H1 (cell line): ENCODE results near the gene TRIM38. TPM values are rescaled to one million over a fixed set of nuclear protein-coding genes. Genes with fewer than 3 reads are reported as not detected.

Experiments
- CTCF ChIA-PET: fragments of 300-600 bp; sonication (Branson Sonifier 250); formaldehyde crosslinking; loops from one replicate; lab custom pipeline; 2021; ENCODE audit not compliant: partially characterized antibody; lab: Charles Lee
- POLR2A ChIA-PET: fragments of 300-600 bp; sonication (Branson Sonifier 250); formaldehyde crosslinking; loops from one replicate; lab custom pipeline; 2021; ENCODE audit warnings: inconsistent platforms; ENCODE audit not compliant: partially characterized antibody; lab: Charles Lee
- DNase-seq, 2 experiments: peaks; one replicate each; pipeline versions ENCODE4 v3.0.0 to v3.0.0-alpha.2; 2010 to 2022; ENCODE audit warnings: low spot score in 2 of 2, low read depth in 1 of 2, mixed read lengths in 1 of 2
- FAIRE-seq: peaks from 2 replicates; lab custom pipeline; 2011; peaks lifted over from hg19 to GRCh38; lab: Jason Lieb, UNC
- H2AFZ ChIP-seq: 2 replicates; pipeline ENCODE4 v1.8.1; 2012; ENCODE audit warnings: low read length, inconsistent platforms
- H2AK5ac ChIP-seq: 2 replicates; pipeline ENCODE4 v1.6.1; 2013; ENCODE audit warnings: low read depth, low read length
- H2BK120ac ChIP-seq: replicated peaks from 2 replicates; pipeline ENCODE3; 2013; ENCODE audit warnings: low read depth, low read length, inconsistent platforms
- H2BK12ac ChIP-seq: 2 replicates; pipeline ENCODE4 v1.6.1; 2013; ENCODE audit warnings: low read depth, low read length
- H2BK15ac ChIP-seq: 2 replicates; pipeline ENCODE4 v1.6.1; 2013; ENCODE audit warnings: low read length
- H2BK20ac ChIP-seq: 2 replicates; pipeline ENCODE4 v1.6.1; 2013; ENCODE audit warnings: low read length
- H2BK5ac ChIP-seq: 2 replicates; pipeline ENCODE4 v1.6.1; 2013; ENCODE audit warnings: low read depth, low read length
- H3K14ac ChIP-seq: 2 replicates; pipeline ENCODE4 v1.6.1; 2013; ENCODE audit warnings: inconsistent platforms; ENCODE audit not compliant: insufficient read length
- H3K18ac ChIP-seq: 2 replicates; pipeline ENCODE4 v1.6.1; 2013; ENCODE audit warnings: low read length; ENCODE audit errors: extremely low read depth
- H3K23ac ChIP-seq: 2 replicates; pipeline ENCODE4 v1.6.1; 2013; ENCODE audit warnings: inconsistent platforms; ENCODE audit not compliant: insufficient read length
- H3K23me2 ChIP-seq: 2 replicates; pipeline ENCODE4 v1.6.1; 2013; ENCODE audit warnings: low read depth, low read length
- H3K27ac ChIP-seq: 2 replicates; pipeline ENCODE4 v1.6.1; 2011; ENCODE audit warnings: low read depth, low read length, inconsistent platforms
- H3K27me3 ChIP-seq, 4 experiments: replicated peaks in 1 of 4; 1 replicate in 1 of 4; 2 replicates in 3 of 4; pipeline versions ENCODE4 v1.6.1 to v1.8.1; 2011 to 2013; ENCODE audit warnings: low read length in 3 of 4, mild to moderate bottlenecking in 3 of 4, inconsistent platforms in 2 of 4, mixed read lengths in 2 of 4, moderate library complexity in 1 of 4; ENCODE audit not compliant: control insufficient read depth in 3 of 4, insufficient read depth in 3 of 4; ENCODE audit errors: extremely low read depth in 1 of 4
- H3K36me3 ChIP-seq, 4 experiments: 2 replicates each; pipeline versions ENCODE4 v1.6.1 to v1.8.1; 2011 to 2013; ENCODE audit warnings: mild to moderate bottlenecking in 4 of 4, low read length in 3 of 4, moderate library complexity in 2 of 4, control low read depth in 1 of 4, inconsistent platforms in 1 of 4; ENCODE audit not compliant: insufficient read depth in 4 of 4, control insufficient read depth in 2 of 4
- H3K4ac ChIP-seq: replicated peaks from 2 replicates; pipeline ENCODE3; 2013; ENCODE audit warnings: low read length, low read depth, mixed read lengths, inconsistent platforms; ENCODE audit not compliant: insufficient read length
- H3K4me1 ChIP-seq, 4 experiments: replicated peaks in 1 of 4; 1 replicate in 1 of 4; 2 replicates in 3 of 4; pipeline versions ENCODE4 v1.6.1 to v1.8.1; 2011 to 2013; ENCODE audit warnings: low read length in 3 of 4, inconsistent platforms in 2 of 4, mixed read lengths in 1 of 4; ENCODE audit not compliant: insufficient read depth in 4 of 4, control insufficient read depth in 3 of 4
- H3K4me2 ChIP-seq, 2 experiments: 2 replicates each; pipeline versions ENCODE4 v1.6.1 to v1.8.1; 2011 to 2013; ENCODE audit warnings: low read depth in 2 of 2, low read length in 2 of 2, control low read depth in 1 of 2, inconsistent platforms in 1 of 2, mild to moderate bottlenecking in 1 of 2; ENCODE audit not compliant: insufficient read depth in 1 of 2
- H3K4me3 ChIP-seq, 4 experiments: fragments of 200-600, 300-600 bp in 1 of 4; sonication (generic), shearing (Covaris generic), sonication (Bioruptor Twin) in 1 of 4; 2 replicates each; pipeline versions ENCODE4 v1.5.1 to v1.8.1; 2011 to 2016; ENCODE audit warnings: low read length in 4 of 4, low read depth in 3 of 4, control low read depth in 2 of 4, inconsistent platforms in 2 of 4, mild to moderate bottlenecking in 2 of 4, mixed read lengths in 1 of 4, moderate library complexity in 1 of 4; ENCODE audit not compliant: insufficient read depth in 2 of 4; ENCODE audit errors: extremely low read depth in 1 of 4
- H3K56ac ChIP-seq: replicated peaks from 2 replicates; pipeline ENCODE3; 2013; ENCODE audit warnings: low read depth, mild to moderate bottlenecking, mixed read lengths, low read length, inconsistent platforms; ENCODE audit not compliant: insufficient read length
- H3K79me1 ChIP-seq: 2 replicates; pipeline ENCODE4 v1.6.1; 2013; ENCODE audit warnings: low read depth, low read length, control low read depth
- H3K79me2 ChIP-seq, 2 experiments: 2 replicates each; pipeline versions ENCODE4 v1.6.1 to v1.8.1; 2012 to 2013; ENCODE audit warnings: low read length in 2 of 2, mild to moderate bottlenecking in 2 of 2, inconsistent platforms in 1 of 2; ENCODE audit not compliant: insufficient read depth in 2 of 2, control insufficient read depth in 1 of 2
- H3K9ac ChIP-seq, 4 experiments: replicated peaks in 1 of 4; 1 replicate in 1 of 4; 2 replicates in 3 of 4; pipeline versions ENCODE4 v1.6.1 to v1.8.1; 2011 to 2013; ENCODE audit warnings: low read depth in 3 of 4, low read length in 3 of 4, control low read depth in 2 of 4, mild to moderate bottlenecking in 2 of 4, moderate library complexity in 2 of 4, inconsistent platforms in 1 of 4; ENCODE audit errors: extremely low read depth in 1 of 4
- H3K9me3 ChIP-seq, 2 experiments: 2 replicates each; pipeline versions ENCODE4 v1.6.1 to v1.8.1; 2012 to 2013; ENCODE audit warnings: mild to moderate bottlenecking in 2 of 2, moderate library complexity in 2 of 2, control low read depth in 1 of 2, inconsistent platforms in 1 of 2, low read depth in 1 of 2, low read length in 1 of 2, mixed read lengths in 1 of 2; ENCODE audit not compliant: insufficient read depth in 2 of 2
- H4K20me1 ChIP-seq, 2 experiments: replicated peaks in 1 of 2; 2 replicates each; pipeline versions ENCODE3 to v1.8.1; 2011 to 2013; ENCODE audit warnings: inconsistent platforms in 2 of 2, low read length in 2 of 2, mild to moderate bottlenecking in 1 of 2; ENCODE audit not compliant: insufficient read depth in 2 of 2, control insufficient read depth in 1 of 2
- H4K5ac ChIP-seq: 2 replicates; pipeline ENCODE4 v1.6.1; 2013; ENCODE audit warnings: low read length, low read depth, mixed read lengths, inconsistent platforms; ENCODE audit not compliant: insufficient read length
- H4K8ac ChIP-seq: 2 replicates; pipeline ENCODE4 v1.8.0; 2013; ENCODE audit warnings: mild to moderate bottlenecking, moderate library complexity, low read length, inconsistent platforms; ENCODE audit not compliant: insufficient read depth; ENCODE audit errors: extremely low read depth
- H4K91ac ChIP-seq: replicated peaks from 2 replicates; pipeline ENCODE3; 2013; ENCODE audit warnings: low read length, mixed read lengths, inconsistent platforms; ENCODE audit not compliant: insufficient read length
- CREB1 ChIP-seq: IDR thresholded peaks from 2 replicates; pipeline ENCODE4 v1.6.1; 2012; ENCODE audit warnings: inconsistent platforms
- EGR1 ChIP-seq: IDR thresholded peaks from 2 replicates; pipeline ENCODE4 v1.6.1; 2011; ENCODE audit warnings: low read depth, low read length, borderline replicate concordance
- GABPA ChIP-seq: IDR thresholded peaks from 2 replicates; pipeline ENCODE4 v1.6.1; 2011; ENCODE audit warnings: mild to moderate bottlenecking, low read length, moderate library complexity, borderline replicate concordance; ENCODE audit not compliant: insufficient read depth
- HDAC6 ChIP-seq: IDR thresholded peaks from one replicate; pipeline ENCODE4 v1.7.1; 2012; ENCODE audit warnings: low read depth, mild to moderate bottlenecking, inconsistent platforms, low read length, moderate library complexity
- KDM5A ChIP-seq: fragments of 200-600 bp; IDR thresholded peaks from 2 replicates; pipeline ENCODE4 v1.7.1; 2012; ENCODE audit warnings: mild to moderate bottlenecking, low read length, inconsistent platforms, mixed read lengths
- PHF8 ChIP-seq: fragments of 200-600 bp; sonication (generic); conservative IDR thresholded peaks from 2 replicates; pipeline ENCODE4 v1.7.1; 2012; ENCODE audit warnings: low read depth, mild to moderate bottlenecking, inconsistent platforms, low read length, moderate library complexity
- POLR2A ChIP-seq, 2 experiments: IDR thresholded peaks; 1 replicate in 1 of 2; 2 replicates in 1 of 2; pipeline ENCODE4 v1.6.1; 2011; ENCODE audit warnings: low read depth in 2 of 2, low read length in 2 of 2, mild to moderate bottlenecking in 2 of 2; ENCODE audit errors: control extremely low read depth in 1 of 2
- POU5F1 ChIP-seq: IDR thresholded peaks from 2 replicates; pipeline ENCODE4 v1.6.1; 2011; ENCODE audit warnings: low read depth, mild to moderate bottlenecking, low read length, moderate library complexity
- RAD21 ChIP-seq, 2 experiments: IDR thresholded peaks in 1 of 2; conservative IDR thresholded peaks in 1 of 2; 2 replicates each; pipeline ENCODE4 v1.6.1; 2011; ENCODE audit warnings: low read depth in 2 of 2, low read length in 2 of 2, improper control_type of control experiment in 1 of 2, inconsistent platforms in 1 of 2, mild to moderate bottlenecking in 1 of 2, moderate library complexity in 1 of 2
- SAP30 ChIP-seq: fragments of 300-600 bp; sonication (generic); IDR thresholded peaks from 2 replicates; pipeline ENCODE4 v1.7.1; 2012; ENCODE audit warnings: low read length, moderate library complexity, mild to moderate bottlenecking, inconsistent platforms; ENCODE audit not compliant: insufficient read depth, insufficient replicate concordance
- SIRT6 ChIP-seq: IDR thresholded peaks from one replicate; pipeline ENCODE4 v1.7.1; 2012; ENCODE audit warnings: low read length, inconsistent platforms
- SP1 ChIP-seq: IDR thresholded peaks from 2 replicates; pipeline ENCODE4 v1.6.1; 2011; ENCODE audit warnings: low read depth, low read length
- SP4 ChIP-seq: IDR thresholded peaks from 2 replicates; pipeline ENCODE4 v1.6.1; 2012; ENCODE audit warnings: low read length, inconsistent platforms
- WGBS, 2 experiments: shearing (Covaris generic) in 1 of 2; methylation state at CpG; one replicate each; pipeline versions ENCODE4 v1.1.6 to v1.1.7; 2013 to 2015; ENCODE audit warnings: low lambda C conversion rate in 2 of 2, mixed read lengths in 2 of 2, inconsistent platforms in 1 of 2, low coverage in 1 of 2, missing lambda C conversion rate in 1 of 2; ENCODE audit not compliant: insufficient replicate concordance in 2 of 2, insufficient coverage in 1 of 2, insufficient read length in 1 of 2; ENCODE audit errors: extremely low coverage in 1 of 2, missing lambda C conversion rate in 1 of 2; 5-methylcytosine and 5-hydroxymethylcytosine counted together
- polyA plus RNA-seq, 7 experiments: library from polyadenylated mRNA; depleted of rRNA in 3 of 7; stranded (reverse) in 5 of 7; unstranded in 2 of 7; fragments of >200 nt in 5 of 7; fragments of 200-250 nt in 2 of 7; gene quantifications; 1 replicate in 5 of 7; 2 replicates in 1 of 7; 4 replicates in 1 of 7; pipeline versions ENCODE4 v1.2.1 to v1.2.3, GENCODE V29; 2011 to 2013; ENCODE audit warnings: missing spikeins in 2 of 7, mixed read lengths in 2 of 7
- total RNA-seq: library from RNA; stranded (reverse); fragmentation: NEBNext Ultra II Directional; extraction: Animal tissue kit (Norgen Biotek cat#: 25700); gene quantifications from 2 replicates; pipeline ENCODE4 v1.2.1, GENCODE V29; 2021
- TF ChIP-seq, protein P1 (sequence below): IDR thresholded peaks from 2 replicates; pipeline ENCODE4 v1.6.1; 2011; ENCODE audit warnings: low read depth, mild to moderate bottlenecking, low read length; ENCODE audit not compliant: insufficient read depth

TRIM38 gene
- total and polyA plus RNA-seq, 2 of the 8 experiments (the other 6 are each of a cell fraction or from before 2014, with no cell fraction given): 0.43 to 0.56 TPM

DNA sequence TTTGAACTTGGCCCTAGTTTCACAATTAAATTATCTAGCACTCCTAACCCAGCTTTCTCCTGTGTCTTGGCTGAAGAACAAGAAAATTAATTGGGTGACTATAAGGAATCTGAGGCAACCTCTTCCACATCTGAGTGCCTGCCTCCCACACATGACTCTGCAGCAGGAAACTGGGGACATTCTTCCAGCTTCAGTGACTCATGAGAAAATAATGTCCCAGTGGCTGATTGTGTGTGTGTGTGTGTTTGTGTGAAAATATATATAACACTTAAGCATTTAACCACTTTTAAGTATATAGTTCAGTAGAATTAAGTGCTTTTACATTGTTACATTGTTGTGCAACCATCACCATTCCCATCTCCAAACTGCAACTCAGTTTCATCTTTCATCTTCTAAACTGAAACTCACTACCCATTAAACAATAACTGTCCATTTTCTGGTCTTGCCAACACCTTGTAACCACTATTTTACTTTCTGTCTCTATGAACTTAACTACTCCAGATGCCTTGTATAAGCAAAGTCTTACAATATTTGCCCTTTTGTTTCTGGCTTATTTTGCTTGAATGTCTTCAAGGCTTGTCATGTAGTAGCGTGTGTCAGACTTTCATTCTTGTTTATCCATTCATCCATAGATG lies 8.7 kb downstream of the TRIM38 start:
- H3K27ac ChIP-seq: no peak overlapping the region
- H3K79me1 ChIP-seq: no peaks in the 10 kb centered on the region
- no peak overlapping the region for H2AK5ac ChIP-seq
- H2BK20ac ChIP-seq: no peak overlapping the region
- DNase-seq (no peak), FAIRE-seq (no peak)
- 75% methylated on average over 1 of the region's 1 CpG; no CpG with 5 or more reads in 1 of the 2 experiments for WGBS, 2 experiments
- no peak for TF ChIP-seq PHF8
- TF ChIP-seq SP4: no peak
- TF ChIP-seq GABPA: no peak
- no peak for TF ChIP-seq HDAC6
- no peak for TF ChIP-seq KDM5A
- TF ChIP-seq, protein P1, sequence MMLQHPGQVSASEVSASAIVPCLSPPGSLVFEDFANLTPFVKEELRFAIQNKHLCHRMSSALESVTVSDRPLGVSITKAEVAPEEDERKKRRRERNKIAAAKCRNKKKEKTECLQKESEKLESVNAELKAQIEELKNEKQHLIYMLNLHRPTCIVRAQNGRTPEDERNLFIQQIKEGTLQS: no peak
- no peak for TF ChIP-seq SIRT6
- TF ChIP-seq RAD21 (IDR thresholded peaks at IDR 0.05 in 1 of 2, conservative IDR thresholded peaks at IDR 0.05 in 1 of 2; ENCODE audit: low read depth in 2 of 2, low read length in 2 of 2): no peak
- TF ChIP-seq POLR2A (IDR thresholded peaks at IDR 0.05; ENCODE audit: control extremely low read depth in 1 of 2, low read depth in 2 of 2, low read length in 2 of 2): no peak
- no peak for TF ChIP-seq SP1
- no peak for TF ChIP-seq EGR1
- TF ChIP-seq POU5F1: no peak
- no peak for TF ChIP-seq SAP30
- no peak for TF ChIP-seq CREB1
- peaks cover 0 to 3% (median 0%) of the 10 kb centered on the region in 4 experiments; a peak in 3 of 8 replicates for H3K36me3 ChIP-seq
- CTCF ChIA-PET: interaction anchor here (1.5 kb wide), 1 partner anchor 9 kb away, joined by 4 read pairs; the partner anchor contains the start of gene TRIM38
- H3K23ac ChIP-seq: no peak overlapping the region
- no peaks in the 10 kb centered on the region for H3K9me3 ChIP-seq
- no peak overlapping the region for H3K14ac ChIP-seq
- no peak overlapping the region for H2BK120ac ChIP-seq
- H3K79me2 ChIP-seq: no peaks in the 10 kb centered on the region
- H3K23me2 ChIP-seq: no peaks in the 10 kb centered on the region
- H4K5ac ChIP-seq: no peak overlapping the region
- no peak overlapping the region for H3K9ac ChIP-seq
- no peak overlapping the region for H4K91ac ChIP-seq
- H2AFZ ChIP-seq: no peak overlapping the region
- no peak overlapping the region for H3K4me2 ChIP-seq
- no peak overlapping the region for H2BK5ac ChIP-seq
- H3K4me1 ChIP-seq: peaks cover 3 to 6% (median 5%) of the 10 kb centered on the region in 4 experiments; a peak in 6 of 7 replicates
- H2BK12ac ChIP-seq: no peak overlapping the region
- H2BK15ac ChIP-seq: no peak overlapping the region
- no peak overlapping the region for H3K56ac ChIP-seq
- POLR2A ChIA-PET: no interaction called here
- no peak overlapping the region for H4K8ac ChIP-seq
- no peak overlapping the region for H3K18ac ChIP-seq
- H3K4me3 ChIP-seq: no peak overlapping the region
- no peak overlapping the region for H3K4ac ChIP-seq
- H3K27me3 ChIP-seq: no peaks in the 10 kb centered on the region; a peak in 4 of 7 replicates
- no peaks in the 10 kb centered on the region for H4K20me1 ChIP-seq
